ENCODE measurements around the gene OCEL1.

OCEL1 gene

DNA sequence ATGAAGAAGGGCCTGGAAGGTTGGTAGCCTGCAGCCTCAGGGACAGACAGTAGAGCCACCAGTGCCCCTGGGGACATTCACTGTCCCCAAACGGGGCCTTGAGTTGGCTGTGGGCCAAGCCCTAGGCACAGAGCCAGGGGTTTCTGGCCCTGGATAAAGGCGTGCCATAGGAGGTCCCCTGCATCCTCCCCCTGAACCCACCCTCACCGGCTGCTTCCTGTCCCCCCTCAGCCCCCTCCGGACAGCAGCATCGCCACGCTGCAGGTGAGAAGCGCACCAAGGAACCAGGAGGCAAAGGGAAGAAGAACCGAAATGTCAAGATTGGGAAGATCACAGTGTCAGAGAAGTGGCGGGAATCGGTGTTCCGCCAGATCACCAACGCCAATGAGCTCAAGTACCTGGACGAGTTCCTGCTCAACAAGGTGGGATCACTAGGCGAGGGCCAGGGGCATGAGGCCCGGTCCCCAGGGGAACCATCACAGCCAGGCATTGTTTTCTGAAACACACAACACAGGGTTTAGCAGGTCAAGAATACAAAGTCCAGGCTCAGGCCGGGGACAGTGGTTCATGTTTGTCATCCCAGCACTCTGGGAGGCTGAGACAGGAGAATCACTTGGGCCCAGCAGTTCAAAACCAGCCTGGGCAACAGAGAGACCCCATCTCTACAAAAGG lies 25.5 kb upstream of the OCEL1 start:
- DNase-seq, result no peak
- WGBS (ENCODE audit: insufficient coverage), result 86% methylated on average over 13 of the region's 16 CpGs
- Histone ChIP-seq H3K4me3 (ENCODE audit: control insufficient read depth in 1 of 7, extremely low read depth in 1 of 7, insufficient read depth in 4 of 7, low read depth in 2 of 7, low read length in 6 of 7) (no peak overlapping the region), H3K36me3 (ENCODE audit: control insufficient read depth in 4 of 4, insufficient read depth in 4 of 4, low read length in 3 of 4) (peaks cover 13 to 80% (median 54%) of the 10 kb centered on the region in 4 experiments), H3K9me3 (ENCODE audit: control extremely low read depth in 1 of 5, control insufficient read depth in 4 of 5, insufficient read depth in 2 of 5, low read depth in 1 of 5, low read length in 4 of 5) (no peaks in the 10 kb centered on the region), H3K27ac (ENCODE audit: insufficient read depth in 1 of 2, low read depth in 1 of 2, low read length in 2 of 2, poor library complexity in 1 of 2, severe bottlenecking in 2 of 2) (no peak overlapping the region), H3K4me1 (ENCODE audit: control extremely low read depth in 1 of 4, control insufficient read depth in 4 of 4, insufficient read depth in 4 of 4, low read length in 3 of 4) (no peaks in the 10 kb centered on the region), H3K27me3 (replicated peaks in 2 of 5; ENCODE audit: control insufficient read depth in 4 of 5, insufficient read depth in 5 of 5, low read length in 4 of 5) (no peaks in the 10 kb centered on the region)
- POLR2A ChIA-PET, result interaction anchor here (0.6 kb wide), 1 partner anchor 167 kb away, joined by 4 read pairs; no protein-coding TSS in a partner anchor
- CTCF ChIA-PET, result interaction anchor here (0.6 kb wide), 1 partner anchor 71 kb away, joined by 3 read pairs; no protein-coding TSS in a partner anchor

DNA sequence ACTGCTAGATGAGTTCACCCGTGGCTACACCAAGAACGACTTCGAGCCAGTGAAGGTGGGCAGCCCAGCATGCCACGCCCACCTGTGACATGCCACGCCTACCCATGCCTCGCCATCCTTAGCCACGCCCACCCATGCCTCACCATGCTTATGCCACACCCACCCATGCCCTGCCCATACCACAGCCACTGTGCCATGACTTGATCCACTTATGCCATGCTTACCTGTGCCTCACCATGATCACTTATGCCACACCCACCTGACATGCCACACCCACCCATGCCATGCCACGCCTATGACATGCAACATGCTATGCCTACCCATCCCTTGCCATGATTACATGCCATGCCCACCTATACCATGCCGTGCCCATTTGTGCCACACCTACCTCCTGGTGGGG lies 23.8 kb upstream of the OCEL1 start:
- H3K27ac ChIP-seq (ENCODE audit: insufficient read depth in 1 of 2, low read depth in 1 of 2, low read length in 2 of 2, poor library complexity in 1 of 2, severe bottlenecking in 2 of 2), result no peak overlapping the region
- H3K4me3 ChIP-seq (ENCODE audit: control insufficient read depth in 1 of 7, extremely low read depth in 1 of 7, insufficient read depth in 4 of 7, low read depth in 2 of 7, low read length in 6 of 7), result no peak overlapping the region
- H3K4me1 ChIP-seq (ENCODE audit: control extremely low read depth in 1 of 4, control insufficient read depth in 4 of 4, insufficient read depth in 4 of 4, low read length in 3 of 4), result no peaks in the 10 kb centered on the region
- POLR2A ChIA-PET, result interaction anchor here (0.6 kb wide), 1 partner anchor 1007 kb away, joined by 3 read pairs; no protein-coding TSS in a partner anchor
- peaks cover 13 to 87% (median 62%) of the 10 kb centered on the region in 4 experiments for H3K36me3 ChIP-seq (ENCODE audit: control insufficient read depth in 4 of 4, insufficient read depth in 4 of 4, low read length in 3 of 4)
- 98% methylated on average over 8 of the region's 9 CpGs for WGBS (ENCODE audit: insufficient coverage)
- no peaks in the 10 kb centered on the region for H3K9me3 ChIP-seq (ENCODE audit: control extremely low read depth in 1 of 5, control insufficient read depth in 4 of 5, insufficient read depth in 2 of 5, low read depth in 1 of 5, low read length in 4 of 5)
- peak in 2 of 3 donors; percentile 32 to 42 for DNase-seq
- no peaks in the 10 kb centered on the region for H3K27me3 ChIP-seq (replicated peaks in 2 of 5; ENCODE audit: control insufficient read depth in 4 of 5, insufficient read depth in 5 of 5, low read length in 4 of 5)
- CTCF ChIA-PET, result interaction anchor here (0.9 to 1.5 kb wide), 2 partner anchors 13 to 66 kb away, joined by 4 read pairs; partner anchors contain the start of gene USE1

GRCh38 chr19:17202713-17203112 lies 23.3 kb upstream of the OCEL1 start:
- ChIA-PET POLR2A (interaction anchor here (0.6 kb wide), 1 partner anchor 1007 kb away, joined by 3 read pairs; no protein-coding TSS in a partner anchor), CTCF (interaction anchor here (1.5 to 4.7 kb wide), 2 partner anchors 12 to 80 kb away, joined by 4 to 23 read pairs; partner anchors contain the start of genes ANKLE1 and USE1)
- Histone ChIP-seq H3K27ac (ENCODE audit: insufficient read depth in 1 of 2, low read depth in 1 of 2, low read length in 2 of 2, poor library complexity in 1 of 2, severe bottlenecking in 2 of 2) (no peak overlapping the region), H3K9me3 (ENCODE audit: control extremely low read depth in 1 of 5, control insufficient read depth in 4 of 5, insufficient read depth in 2 of 5, low read depth in 1 of 5, low read length in 4 of 5) (no peaks in the 10 kb centered on the region), H3K4me1 (ENCODE audit: control extremely low read depth in 1 of 4, control insufficient read depth in 4 of 4, insufficient read depth in 4 of 4, low read length in 3 of 4) (no peaks in the 10 kb centered on the region), H3K4me3 (ENCODE audit: control insufficient read depth in 1 of 7, extremely low read depth in 1 of 7, insufficient read depth in 4 of 7, low read depth in 2 of 7, low read length in 6 of 7) (no peak overlapping the region), H3K36me3 (ENCODE audit: control insufficient read depth in 4 of 4, insufficient read depth in 4 of 4, low read length in 3 of 4) (peaks cover 13 to 82% (median 60%) of the 10 kb centered on the region in 4 experiments), H3K27me3 (replicated peaks in 2 of 5; ENCODE audit: control insufficient read depth in 4 of 5, insufficient read depth in 5 of 5, low read length in 4 of 5) (no peaks in the 10 kb centered on the region)
- DNase-seq, result no peak
- 97% methylated on average over 17 of the region's 17 CpGs for WGBS (ENCODE audit: insufficient coverage)

DNA sequence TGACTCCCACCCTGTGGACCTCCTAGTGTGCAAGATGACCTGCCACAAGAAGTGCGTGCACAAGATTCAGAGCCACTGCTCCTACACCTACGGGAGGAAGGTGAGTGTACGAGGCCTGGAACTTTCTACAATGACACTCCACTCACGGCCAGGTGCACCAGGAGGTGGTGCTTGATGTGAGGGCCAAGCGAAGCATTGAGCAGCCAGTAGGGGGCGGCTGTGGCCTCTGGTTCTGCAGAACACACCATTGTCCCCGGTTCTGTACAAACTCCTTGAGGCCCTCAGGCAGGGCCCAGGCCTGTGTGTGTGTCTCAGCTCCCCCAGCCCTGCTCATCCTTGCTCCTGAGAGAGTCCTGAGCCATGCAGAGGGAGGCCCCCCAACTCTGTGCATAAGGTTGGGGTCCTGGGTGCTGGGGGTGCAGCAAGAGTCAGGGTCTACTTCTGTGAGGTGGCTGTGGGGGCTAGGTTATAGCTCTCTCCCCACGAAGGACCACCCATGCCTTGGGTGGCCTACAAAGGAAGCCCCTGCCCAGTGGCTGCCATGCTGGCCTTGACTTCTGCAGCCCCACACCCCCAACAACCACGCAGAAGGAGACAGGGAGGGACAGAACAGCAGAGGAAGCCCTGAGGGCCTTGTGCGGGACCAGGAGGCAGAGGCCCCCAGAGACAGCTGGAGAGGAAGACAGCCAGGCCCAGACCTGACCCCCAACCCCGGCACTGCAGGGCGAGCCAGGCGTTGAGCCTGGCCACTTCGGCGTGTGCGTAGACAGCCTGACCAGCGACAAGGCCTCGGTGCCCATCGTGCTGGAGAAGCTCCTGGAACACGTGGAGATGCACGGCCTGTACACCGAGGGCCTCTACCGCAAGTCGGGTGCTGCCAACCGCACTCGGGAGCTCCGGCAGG lies 20.5 kb upstream of the OCEL1 start:
- ChIA-PET CTCF (interaction anchor here (0.8 to 4.7 kb wide), 4 partner anchors 9 to 77 kb away, joined by 3 to 23 read pairs (median 4); partner anchors contain the start of genes ANKLE1 and USE1), POLR2A (no interaction called here)
- Histone ChIP-seq H3K9me3 (ENCODE audit: control extremely low read depth in 1 of 5, control insufficient read depth in 4 of 5, insufficient read depth in 2 of 5, low read depth in 1 of 5, low read length in 4 of 5) (no peaks in the 10 kb centered on the region), H3K27me3 (replicated peaks in 2 of 5; ENCODE audit: control insufficient read depth in 4 of 5, insufficient read depth in 5 of 5, low read length in 4 of 5) (no peaks in the 10 kb centered on the region), H3K4me1 (ENCODE audit: control extremely low read depth in 1 of 4, control insufficient read depth in 4 of 4, insufficient read depth in 4 of 4, low read length in 3 of 4) (no peaks in the 10 kb centered on the region), H3K27ac (ENCODE audit: insufficient read depth in 1 of 2, low read depth in 1 of 2, low read length in 2 of 2, poor library complexity in 1 of 2, severe bottlenecking in 2 of 2) (no peak overlapping the region), H3K36me3 (ENCODE audit: control insufficient read depth in 4 of 4, insufficient read depth in 4 of 4, low read length in 3 of 4) (peaks cover 14 to 80% (median 64%) of the 10 kb centered on the region in 4 experiments), H3K4me3 (ENCODE audit: control insufficient read depth in 1 of 7, extremely low read depth in 1 of 7, insufficient read depth in 4 of 7, low read depth in 2 of 7, low read length in 6 of 7) (no peak overlapping the region)
- peak; percentile 50 to 69 (median 67) for DNase-seq
- WGBS (ENCODE audit: insufficient coverage), result 91% methylated on average over 25 of the region's 27 CpGs

DNA sequence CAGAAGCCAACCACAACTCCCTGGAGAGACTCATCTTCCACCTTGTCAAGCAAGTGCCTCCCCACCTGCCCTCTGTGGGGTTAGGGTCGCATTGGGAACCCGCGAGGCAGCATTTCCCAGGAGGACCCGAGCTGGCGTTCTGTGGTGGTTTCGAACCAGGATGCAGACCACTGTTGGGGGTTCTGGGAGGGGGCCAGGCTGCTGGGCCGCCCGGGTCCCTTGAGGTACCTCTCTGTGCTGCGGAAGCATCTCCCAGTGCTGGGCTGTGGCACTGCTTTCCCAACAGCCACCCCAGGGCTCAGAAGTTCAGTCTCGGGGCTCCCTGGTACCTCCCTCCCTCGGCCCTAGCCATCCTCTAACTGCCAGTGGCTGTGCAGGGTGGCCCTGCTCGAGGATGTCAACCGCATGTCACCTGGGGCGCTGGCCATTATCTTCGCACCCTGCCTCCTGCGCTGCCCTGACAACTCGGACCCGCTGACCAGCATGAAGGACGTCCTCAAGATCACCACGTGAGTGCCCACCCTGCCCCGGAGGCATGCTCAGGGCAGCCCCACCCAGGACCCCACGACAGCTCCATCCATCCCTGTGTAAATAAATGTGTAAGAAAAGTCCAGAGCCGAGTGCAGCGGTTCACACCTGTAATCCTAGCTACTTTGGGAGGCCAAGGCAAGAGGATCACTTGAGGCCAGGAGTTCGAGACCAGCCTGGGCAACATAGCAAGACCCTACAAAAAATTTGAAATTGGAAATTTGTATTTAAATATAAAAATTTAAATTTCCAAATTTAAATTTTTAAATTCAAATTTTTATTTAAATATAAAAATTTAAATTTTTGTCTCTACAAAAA lies 19.1 kb upstream of the OCEL1 start:
- no peaks in the 10 kb centered on the region for H3K27me3 ChIP-seq (replicated peaks in 2 of 5; ENCODE audit: control insufficient read depth in 4 of 5, insufficient read depth in 5 of 5, low read length in 4 of 5)
- ChIA-PET CTCF (interaction anchor here (1.7 to 4.7 kb wide), 2 partner anchors 66 to 76 kb away, joined by 4 to 23 read pairs; partner anchors contain the start of gene ANKLE1), POLR2A (no interaction called here)
- WGBS (ENCODE audit: insufficient coverage), result 94% methylated on average over 23 of the region's 25 CpGs
- H3K9me3 ChIP-seq (ENCODE audit: control extremely low read depth in 1 of 5, control insufficient read depth in 4 of 5, insufficient read depth in 2 of 5, low read depth in 1 of 5, low read length in 4 of 5), result no peaks in the 10 kb centered on the region
- peaks cover 12 to 77% (median 58%) of the 10 kb centered on the region in 4 experiments for H3K36me3 ChIP-seq (ENCODE audit: control insufficient read depth in 4 of 4, insufficient read depth in 4 of 4, low read length in 3 of 4)
- H3K27ac ChIP-seq (ENCODE audit: insufficient read depth in 1 of 2, low read depth in 1 of 2, low read length in 2 of 2, poor library complexity in 1 of 2, severe bottlenecking in 2 of 2), result no peak overlapping the region
- H3K4me1 ChIP-seq (ENCODE audit: control extremely low read depth in 1 of 4, control insufficient read depth in 4 of 4, insufficient read depth in 4 of 4, low read length in 3 of 4), result no peaks in the 10 kb centered on the region
- DNase-seq, result no peak
- H3K4me3 ChIP-seq (ENCODE audit: control insufficient read depth in 1 of 7, extremely low read depth in 1 of 7, insufficient read depth in 4 of 7, low read depth in 2 of 7, low read length in 6 of 7), result no peak overlapping the region

GRCh38 chr19:17209126-17210036 lies 16.6 kb upstream of the OCEL1 start:
- DNase-seq, result peak; percentile 72 to 79 (median 73)
- POLR2A ChIA-PET, result no interaction called here

More at GRCh38 chr19:17209126-17210036, 16.6 kb upstream of the OCEL1 start:
- Histone ChIP-seq H3K27me3 (replicated peaks in 2 of 5; ENCODE audit: control insufficient read depth in 4 of 5, insufficient read depth in 5 of 5, low read length in 4 of 5) (no peaks in the 10 kb centered on the region), H3K4me3 (ENCODE audit: control insufficient read depth in 1 of 7, extremely low read depth in 1 of 7, insufficient read depth in 4 of 7, low read depth in 2 of 7, low read length in 6 of 7) (no peak overlapping the region), H3K27ac (ENCODE audit: insufficient read depth in 1 of 2, low read depth in 1 of 2, low read length in 2 of 2, poor library complexity in 1 of 2, severe bottlenecking in 2 of 2) (no peak overlapping the region), H3K36me3 (ENCODE audit: control insufficient read depth in 4 of 4, insufficient read depth in 4 of 4, low read length in 3 of 4) (peaks cover 7 to 71% (median 49%) of the 10 kb centered on the region in 4 experiments), H3K9me3 (ENCODE audit: control extremely low read depth in 1 of 5, control insufficient read depth in 4 of 5, insufficient read depth in 2 of 5, low read depth in 1 of 5, low read length in 4 of 5) (no peaks in the 10 kb centered on the region), H3K4me1 (ENCODE audit: control extremely low read depth in 1 of 4, control insufficient read depth in 4 of 4, insufficient read depth in 4 of 4, low read length in 3 of 4) (peaks cover 0 to 2% (median 1%) of the 10 kb centered on the region in 4 experiments)
- WGBS (ENCODE audit: insufficient coverage), result 98% methylated on average over 14 of the region's 28 CpGs
- CTCF ChIA-PET, result interaction anchor here (3.7 kb wide), 1 partner anchor 74 kb away, joined by 10 read pairs; no protein-coding TSS in a partner anchor

All from common myeloid progenitor, CD34-positive (primary cell).